DMS153 treated with DMSO at 0.1 percent for 48 hours (cell line): Measurements from ENCODE around the gene TWF2.
"Not testable (repeated sequence)": the region's sequence is repeated elsewhere in the genome, so short reads cannot be mapped to it uniquely, and the experiment has no call there.

Experiments used
- DNase-seq: peaks from one replicate; lab custom pipeline; 2025; ENCODE audit not compliant: unreplicated experiment; lab: John Stamatoyannopoulos, UW

Gene TWF2

DNA sequence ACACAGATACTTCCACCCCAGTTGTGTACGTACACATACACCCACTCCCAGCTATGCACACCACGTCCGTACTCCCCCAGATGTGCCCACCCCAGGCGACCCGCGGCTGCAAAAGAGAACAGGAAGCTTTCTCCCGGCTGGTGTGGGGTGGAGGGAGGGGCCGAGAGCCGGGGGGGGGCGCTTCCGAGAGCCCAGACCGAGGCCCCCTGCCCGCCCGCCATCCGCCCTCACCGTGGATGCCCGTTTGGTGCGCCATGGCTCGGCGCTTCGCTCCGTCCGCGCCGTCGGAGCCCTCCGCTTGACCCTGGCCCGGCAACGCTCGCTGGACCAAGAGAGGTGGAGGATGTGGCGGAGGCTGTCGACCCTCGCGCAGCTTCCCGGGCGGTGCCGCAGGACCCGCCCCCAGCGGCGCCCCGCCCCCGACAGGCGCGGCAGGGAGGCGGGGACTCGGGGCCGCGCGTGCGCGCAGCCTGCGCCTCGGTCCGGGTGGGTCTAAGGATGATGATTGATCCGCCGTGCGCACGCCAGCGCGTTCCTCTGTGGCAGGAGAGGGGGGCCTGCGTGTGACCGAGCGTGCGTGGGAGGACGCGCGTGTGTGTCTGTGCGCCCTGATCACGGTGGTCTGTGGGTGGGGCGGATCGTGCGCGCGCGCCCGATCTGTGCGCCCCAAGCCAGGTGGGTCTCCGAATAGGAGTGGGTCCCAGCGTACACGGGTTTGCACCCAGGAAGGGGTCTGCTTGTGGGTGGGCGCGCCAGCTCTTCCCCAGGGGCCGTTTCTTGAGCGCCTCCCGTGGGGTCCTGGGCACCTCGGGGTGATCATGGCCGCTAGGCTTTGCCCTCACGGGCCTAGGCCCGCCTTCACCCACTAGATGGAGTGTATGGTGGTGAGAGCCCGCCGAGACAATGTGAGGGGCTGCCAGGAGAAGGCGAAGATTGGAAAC lies at the start of gene TWF2:
Gene TWF2 (minus strand): TSS at position 398 of the 941 bp plus-strand sequence. CDS start 142 bp downstream, at position 256.
- no peak for DNase-seq

DNA sequence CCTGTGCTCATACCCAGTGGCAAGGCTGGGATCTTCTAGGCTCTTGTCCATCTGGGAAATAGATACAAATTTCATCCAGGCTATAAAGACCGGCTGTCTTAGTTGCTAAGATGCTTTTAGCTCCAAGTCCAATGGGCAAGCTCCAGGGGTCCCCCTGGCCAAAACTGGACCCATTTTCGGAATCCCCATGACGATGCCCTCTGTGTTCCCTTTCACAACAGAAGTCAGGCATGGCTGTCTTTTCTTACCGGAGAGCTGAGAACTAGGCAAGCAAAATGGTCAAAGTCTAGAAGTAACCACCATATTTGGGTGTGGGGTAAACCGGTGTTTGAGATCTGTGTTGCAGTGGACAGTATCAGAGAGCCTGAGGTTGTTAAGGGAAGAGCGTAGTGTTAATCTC lies 49.7 kb upstream of the TWF2 start:
- no peak for DNase-seq

DNA sequence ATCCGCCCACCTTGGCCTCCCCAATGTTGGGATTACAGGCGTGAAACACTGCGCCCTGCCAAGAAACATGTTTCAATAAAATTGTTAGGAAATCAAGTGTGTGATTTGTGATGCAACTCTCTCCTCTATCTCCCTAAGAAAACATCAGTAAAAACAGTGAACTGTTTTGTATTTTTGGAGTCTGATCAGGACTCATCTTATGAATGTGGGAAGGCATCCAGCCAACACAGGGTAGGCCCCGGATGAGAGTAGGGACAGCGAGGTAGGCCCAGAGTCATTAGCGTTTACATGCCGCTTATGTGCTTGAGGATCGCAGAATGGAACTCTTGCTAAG lies 47.8 kb upstream of the TWF2 start:
- DNase-seq = no peak

DNA sequence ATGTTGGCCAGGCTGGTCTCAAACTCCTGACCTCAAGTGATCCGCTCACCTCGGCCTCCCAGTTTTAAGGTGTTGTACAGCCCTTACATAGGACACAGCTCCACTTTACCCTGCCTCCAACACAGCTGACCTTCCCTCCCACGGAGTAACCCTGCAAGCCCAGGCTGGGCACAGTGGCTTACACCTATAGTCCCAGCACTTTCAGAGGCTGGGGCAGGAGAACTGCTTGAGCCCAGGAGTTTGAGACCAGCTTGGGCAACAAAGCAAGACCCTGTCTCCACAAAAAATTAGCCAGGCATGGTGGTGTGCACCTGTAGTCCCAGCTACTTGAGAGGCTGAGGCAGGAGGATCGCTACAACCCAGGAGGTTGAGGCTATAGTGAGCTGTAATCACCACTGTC lies 45.1 kb upstream of the TWF2 start:
- not testable (repeated sequence) for DNase-seq

DNA sequence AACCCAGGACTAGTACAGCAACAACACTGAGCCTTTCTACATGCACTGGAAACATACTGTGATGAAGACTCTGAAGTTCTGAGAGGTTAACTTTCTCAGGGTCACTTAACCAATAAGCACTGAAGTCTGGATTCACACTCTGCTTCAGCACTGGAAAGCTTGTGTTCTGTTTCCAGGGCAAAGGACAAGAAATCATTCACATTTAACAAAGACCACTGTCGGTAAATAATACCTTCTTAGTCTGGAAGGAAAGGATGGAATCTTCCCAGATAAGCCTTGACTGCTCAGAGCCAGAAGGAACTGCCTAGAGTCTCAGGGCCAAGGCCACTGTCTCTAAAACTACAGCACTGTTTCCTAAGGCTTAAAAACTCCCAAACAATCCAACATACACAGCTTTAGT lies 44.3 kb upstream of the TWF2 start:
- no peak for DNase-seq

DNA sequence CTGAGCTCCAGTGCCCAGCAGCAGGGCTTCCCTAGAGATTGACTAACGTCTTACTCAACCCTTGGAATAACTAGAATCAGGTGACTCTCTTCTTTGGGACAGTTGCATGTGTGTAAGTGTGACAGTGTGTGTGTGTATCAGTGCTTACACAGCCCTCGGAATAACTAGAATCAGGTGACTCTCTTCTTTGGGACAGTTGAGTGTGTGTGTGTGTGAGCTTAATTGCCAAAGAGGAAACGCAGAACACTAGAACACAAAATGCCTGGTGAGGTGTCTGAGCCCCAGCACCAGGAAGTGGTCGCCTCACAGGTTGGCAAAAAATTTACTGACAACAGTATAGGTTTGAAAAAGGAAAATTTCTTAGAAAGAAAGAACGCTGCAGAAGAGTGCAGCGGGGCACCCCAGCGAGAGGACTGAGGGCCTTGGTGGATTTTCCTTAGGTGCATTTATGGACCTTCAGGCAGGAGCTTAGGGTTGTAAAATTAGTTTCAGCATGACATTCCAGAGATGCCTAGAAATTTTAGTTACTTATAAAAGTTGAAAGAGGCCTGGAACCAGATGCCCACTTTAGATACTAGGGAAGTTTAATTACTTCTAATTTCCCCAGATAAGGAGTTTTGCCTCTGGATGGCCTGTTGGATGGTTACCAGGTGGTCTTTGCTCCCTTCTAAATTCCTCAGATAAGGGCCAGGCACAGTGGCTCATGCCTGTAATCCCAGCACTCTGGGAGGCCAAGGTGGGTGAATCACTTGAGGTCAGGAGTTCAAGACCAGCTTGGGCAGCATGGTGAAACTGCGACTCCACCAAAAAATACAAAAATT lies 43.2 kb upstream of the TWF2 start:
- DNase-seq = no peak

DNA sequence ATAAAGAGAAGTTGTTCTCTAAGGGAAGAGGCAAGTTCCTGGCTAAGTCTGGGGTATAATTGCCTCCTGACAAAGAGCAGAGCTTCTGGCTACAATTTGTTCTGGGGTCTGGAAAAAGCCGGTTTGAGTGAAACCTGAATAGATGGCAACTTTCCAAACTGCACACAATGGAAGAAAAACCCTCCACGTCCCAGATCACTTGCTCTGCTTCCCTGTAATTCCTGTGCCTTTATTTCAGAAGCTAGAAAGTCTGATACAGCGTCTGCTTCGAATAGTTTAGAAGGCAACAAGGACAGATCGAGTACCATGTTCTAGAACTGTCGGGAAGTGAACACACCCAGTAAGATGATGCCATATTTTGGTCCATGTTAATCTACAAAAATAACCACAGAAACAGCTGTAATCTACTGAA lies 41.1 kb upstream of the TWF2 start:
- no peak for DNase-seq

DNA sequence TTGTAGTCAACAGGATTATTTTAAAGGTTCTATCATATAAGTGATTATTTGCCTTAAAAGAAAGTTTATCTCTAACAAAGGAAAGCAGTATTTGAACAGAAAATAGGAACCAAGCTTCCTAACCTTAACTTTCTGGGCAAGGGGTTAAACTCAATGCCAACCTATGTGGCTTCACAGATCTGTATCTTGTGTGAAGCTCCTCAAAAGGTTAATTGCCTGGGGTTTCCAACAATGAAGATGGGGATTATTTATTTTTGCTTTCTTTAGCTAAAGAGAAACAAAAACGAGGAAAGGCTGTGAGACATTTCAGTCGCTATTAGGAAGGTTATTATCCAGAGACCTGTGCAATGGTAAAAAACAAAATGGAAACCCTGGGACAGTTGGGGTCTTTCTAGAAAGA lies 40.6 kb upstream of the TWF2 start:
- DNase-seq = no peak

DNA sequence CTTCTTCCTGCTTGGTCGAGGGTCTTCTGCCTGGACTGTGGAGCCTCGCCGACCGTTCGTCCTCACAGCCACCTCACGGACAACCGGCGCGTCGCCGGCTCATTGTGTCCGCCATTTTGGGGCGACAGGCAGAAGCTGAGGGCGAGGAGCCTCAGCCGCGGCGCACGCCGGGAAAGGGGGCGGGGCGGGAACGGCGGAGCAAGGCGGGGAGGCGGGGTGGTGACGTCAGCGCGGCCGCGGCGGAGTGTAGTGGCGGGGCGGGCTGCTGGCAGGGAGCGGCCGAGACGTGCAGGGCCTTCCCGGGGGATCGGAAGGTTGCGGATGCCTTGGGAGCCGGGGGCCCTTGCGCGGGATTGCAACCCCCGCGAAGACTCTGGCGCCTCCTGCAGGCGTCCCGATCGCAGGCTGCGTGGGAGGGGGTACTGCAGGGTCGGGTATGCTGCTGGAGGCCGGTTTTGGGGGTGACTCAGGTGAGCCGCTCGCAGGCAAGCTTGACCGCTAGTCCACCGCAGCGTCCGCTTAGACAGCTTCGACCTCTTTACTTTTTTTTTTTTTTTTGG lies 39.6 kb upstream of the TWF2 start, which contains the start of gene WDR82:
Gene WDR82 (minus strand): TSS at position 140 of the 560 bp plus-strand sequence. CDS start 288 bp downstream, outside the sequence.
- DNase-seq = peak; percentile 36

DNA sequence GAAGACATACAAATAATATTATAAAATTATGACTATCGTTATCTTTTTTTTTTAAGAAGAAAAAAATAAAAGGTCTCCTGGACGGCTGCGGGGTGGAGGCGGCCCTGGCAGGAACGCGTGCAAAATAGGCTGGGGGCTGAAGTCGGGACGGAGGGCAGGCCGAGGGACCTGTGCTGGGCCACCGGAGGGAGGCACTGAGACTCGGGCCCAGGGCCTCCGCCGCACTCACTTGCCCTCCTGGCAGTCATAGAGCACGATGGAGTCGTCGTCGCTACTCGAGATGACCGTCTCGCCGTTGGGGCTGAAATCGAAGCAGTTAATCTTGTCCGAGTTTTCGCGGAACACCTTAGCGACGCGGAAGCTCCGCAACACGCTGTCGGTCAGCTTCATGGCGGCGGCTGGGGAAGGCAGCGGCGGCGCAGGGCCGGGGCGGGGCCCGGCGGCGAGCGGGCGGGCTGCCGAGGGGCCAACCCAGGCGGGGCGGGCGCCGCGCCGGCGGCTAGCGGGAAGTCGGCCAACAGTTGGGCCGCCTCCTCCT lies 39.1 kb upstream of the TWF2 start:
- DNase-seq = no peak

DNA sequence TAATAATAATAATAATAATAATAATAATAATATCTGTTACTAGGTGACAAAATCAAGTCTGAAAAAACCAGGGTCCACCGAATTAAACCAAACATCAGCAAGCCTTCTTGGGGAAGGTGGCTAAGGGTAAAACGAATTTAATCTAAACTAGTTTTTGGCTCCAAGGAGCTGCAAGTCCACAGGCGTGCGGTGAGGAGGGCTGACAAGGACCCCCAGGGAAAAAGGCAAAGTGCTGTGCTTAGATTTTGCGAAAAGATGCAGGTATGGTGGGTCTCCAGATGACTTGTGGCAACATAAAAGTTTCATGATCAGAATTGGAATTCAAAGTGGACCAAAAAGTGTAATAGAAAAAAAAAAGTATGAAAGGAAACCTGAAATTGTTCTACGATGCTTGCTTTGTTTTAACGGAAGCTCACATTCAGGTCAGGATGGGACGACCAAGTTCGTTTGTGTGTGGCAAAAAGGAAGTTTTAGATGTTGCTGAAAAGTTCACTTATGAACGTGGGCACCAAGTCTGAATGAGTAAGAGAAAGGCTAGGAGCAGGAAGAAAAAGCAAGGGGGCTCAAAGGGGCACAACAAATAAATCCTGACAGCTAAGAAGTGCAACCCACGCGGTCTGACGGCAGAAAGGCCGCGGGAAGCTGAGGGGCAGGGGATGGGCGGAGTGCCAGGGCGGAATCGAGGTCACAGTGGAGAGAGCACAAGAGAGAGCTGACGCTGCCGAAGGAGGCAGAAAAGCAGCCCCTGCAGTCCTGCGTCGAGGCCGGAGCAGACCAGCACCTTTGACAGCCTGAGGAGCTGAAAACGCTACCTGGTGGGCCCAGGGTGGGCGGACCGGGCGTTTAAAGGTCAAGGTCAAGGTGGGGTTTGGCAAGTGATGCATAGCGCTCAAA lies 38.4 kb upstream of the TWF2 start:
- no peak for DNase-seq

DNA sequence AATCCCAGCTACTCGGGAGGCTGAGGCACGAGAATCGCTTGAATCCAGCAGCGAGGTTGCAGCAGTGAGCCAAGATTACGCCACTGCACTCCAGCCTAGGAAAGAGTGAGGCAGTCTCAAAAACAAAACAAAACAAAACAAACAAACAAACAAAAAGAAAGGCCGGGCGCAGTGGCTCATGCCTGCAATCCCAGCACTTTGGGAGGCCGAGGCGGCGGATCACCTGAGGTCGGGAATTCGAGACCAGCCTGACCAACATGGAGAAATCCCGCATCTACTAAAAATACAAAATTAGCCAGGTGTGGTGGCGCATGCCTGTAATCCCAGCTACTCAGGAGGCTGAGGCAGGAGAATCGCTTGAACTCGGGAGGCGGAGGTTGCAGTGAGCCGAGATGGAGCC lies 35.8 kb upstream of the TWF2 start:
- DNase-seq = not testable (repeated sequence)

DNA sequence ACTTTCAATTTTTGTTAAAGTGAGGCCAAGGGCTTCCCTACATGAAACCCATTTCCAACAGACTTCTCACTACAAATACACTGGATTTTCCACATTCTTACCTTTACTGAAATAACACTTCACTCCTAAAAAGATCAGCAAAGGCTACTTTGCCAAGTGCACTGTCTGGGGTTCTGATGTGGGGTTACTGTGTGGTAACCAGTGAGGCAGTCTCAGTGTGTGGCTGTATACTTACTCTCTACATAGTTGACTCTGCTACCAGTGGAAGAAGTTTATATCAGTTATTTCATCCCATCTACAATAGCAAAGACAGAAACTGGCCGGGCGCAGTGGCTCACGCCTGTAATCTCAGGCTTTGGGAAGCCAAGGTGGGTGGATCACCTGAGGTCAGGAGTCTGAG lies 33.9 kb upstream of the TWF2 start:
- DNase-seq = no peak

DNA sequence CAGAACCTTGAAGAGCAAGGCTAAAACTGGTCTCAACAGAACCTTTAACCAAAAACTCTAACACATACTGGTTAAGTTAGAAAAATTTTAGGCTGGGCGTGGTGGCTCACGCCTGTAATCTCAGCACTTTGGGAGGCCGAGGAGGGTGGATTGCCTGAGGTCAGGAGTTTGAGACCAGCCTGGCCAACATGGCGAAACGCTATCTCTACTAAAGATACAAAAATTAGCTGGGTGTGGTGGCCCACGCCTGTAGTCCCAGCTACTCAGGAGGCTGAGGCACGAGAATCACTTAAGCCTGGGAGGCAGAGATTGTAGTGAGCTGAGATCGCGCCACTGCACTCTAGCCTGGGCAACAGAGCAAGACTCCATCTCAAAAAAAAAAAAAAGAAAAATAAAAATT lies 33.2 kb upstream of the TWF2 start:
- DNase-seq = not testable (repeated sequence)

DNA sequence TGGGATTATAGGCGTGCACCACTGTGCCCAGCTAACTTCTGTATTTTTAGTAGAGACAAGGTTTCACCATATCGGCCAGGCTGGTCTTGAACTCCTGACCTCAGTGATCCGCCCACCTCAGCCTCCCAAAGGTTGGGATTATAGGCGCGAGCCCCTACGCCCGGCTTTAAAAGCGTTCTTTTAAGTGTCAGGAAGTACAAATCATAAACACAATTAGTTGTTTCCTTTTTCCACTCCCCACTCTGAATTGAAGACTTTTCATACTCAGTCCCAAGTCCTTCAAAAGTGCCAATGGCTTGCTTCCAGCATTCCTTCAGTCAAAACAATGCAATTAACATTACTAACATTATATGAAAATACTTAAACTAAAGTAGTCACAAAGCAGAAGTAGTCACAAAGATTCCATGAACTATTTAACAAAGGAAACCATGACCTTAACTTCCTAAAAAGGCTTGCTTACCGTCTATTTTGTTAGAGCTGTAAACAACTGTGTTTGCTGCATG lies 31.3 kb upstream of the TWF2 start:
- DNase-seq = no peak

DNA sequence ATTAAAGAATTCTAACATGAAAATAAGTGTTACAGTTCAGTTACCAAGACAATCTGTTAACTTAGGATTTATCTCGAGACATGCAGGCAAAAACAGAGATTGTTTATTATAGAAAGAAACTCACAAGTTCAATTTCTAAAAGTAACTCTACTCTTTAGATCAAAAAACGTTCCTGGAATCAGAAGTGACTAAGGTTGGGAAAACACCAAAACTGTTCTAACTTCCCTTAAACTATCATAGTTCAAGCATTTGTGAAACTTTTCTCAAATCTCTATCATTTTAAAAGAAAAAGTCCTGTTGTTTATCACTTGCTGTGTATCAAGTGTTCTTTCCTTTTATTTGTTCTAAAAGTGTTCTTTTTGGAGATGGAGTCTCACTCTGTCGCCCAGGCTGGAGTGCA lies 30.8 kb upstream of the TWF2 start:
- no peak for DNase-seq

DNA sequence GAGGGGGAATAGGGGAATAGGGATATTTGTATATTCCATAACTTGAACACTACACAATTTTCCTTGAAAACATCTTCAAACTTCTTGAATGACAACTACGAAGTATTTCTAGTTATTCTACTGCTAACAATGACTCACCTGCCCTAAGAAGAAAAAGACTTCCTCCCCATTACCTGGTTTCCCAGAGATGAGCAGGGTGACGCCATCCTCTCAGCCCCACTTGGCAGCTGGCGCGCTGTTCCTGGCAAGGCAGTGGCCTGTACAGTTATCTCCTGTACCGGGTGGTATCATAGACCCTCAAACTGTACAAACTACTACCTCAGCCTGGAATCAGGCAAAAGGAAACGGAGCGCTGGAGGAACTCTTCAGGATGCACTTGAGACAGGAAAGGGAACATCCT lies 29.1 kb upstream of the TWF2 start:
- no peak for DNase-seq

DNA sequence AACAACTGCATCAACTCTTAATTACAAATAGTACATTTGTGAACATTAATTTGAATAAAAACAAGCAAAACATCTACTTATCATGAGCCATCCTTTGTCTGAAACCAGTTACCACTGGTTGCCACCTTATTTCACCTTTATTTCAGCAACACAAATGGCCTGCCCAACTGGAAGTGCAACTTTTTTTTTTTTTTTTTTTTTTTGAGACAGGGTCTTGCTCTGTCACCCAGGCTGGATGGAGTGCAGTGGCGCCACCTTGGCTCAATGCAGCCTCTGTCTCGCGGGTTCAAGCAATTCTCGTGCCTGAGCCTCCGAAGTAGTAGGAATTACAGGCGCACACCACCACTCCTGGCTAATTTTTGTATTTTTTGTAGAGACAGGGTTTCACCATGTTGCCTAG lies 26.4 kb upstream of the TWF2 start:
- no peak for DNase-seq

DNA sequence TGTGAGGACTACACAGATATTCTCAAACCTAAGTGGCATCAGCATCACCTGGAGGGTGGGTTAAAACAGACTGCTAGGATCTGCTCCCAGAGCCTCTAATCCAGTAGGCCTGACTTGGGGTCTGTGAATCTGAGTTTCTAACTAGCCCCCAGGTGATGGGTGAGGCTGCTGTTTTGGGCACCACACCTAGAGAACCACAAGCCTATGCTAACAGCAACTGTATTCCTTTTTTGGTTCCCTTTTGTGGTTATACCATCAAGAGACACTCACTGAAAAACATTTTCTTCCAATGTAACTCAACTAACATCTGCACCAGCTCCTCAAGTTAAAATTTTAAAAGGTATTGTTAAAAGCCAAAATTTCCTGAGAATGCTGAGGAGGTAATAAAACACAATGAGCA lies 23.5 kb upstream of the TWF2 start:
- no peak for DNase-seq

DNA sequence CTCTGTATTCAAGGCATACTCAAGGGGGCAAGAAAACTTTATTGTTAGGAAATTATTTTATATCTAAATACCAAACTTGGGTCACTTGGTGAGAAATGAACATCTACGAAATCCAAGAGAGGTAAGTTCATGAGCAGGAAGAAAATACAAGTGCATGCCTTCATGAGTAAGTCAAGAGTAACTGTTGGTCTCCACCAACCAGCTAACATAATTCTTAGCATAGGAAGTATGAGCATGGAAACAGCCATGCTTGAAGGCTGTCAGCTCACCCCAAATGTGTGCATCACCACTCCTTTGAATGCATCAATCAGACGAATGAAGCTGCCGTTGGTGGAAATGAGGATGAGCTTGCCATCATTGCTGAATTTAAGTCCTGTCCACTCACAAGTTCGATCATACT lies 20.5 kb upstream of the TWF2 start:
- no peak for DNase-seq
